Measurements from ENCODE around the gene PFKFB3. TPM values are rescaled to one million over a fixed set of nuclear protein-coding genes. Genes with fewer than 3 reads are reported as not detected.
"Not testable (repeated sequence)": the region's sequence is repeated elsewhere in the genome, so short reads cannot be mapped to it uniquely, and the experiment has no call there.

Gene PFKFB3
- total RNA-seq, 2 donors from 2014 or later, result 157 to 310 TPM

GRCh38 chr10:6280291-6280690 lies 77.6 kb downstream of the PFKFB3 start:
- Mint-ChIP-seq H3K9me3 (no peaks in the 10 kb centered on the region), H3K4me3 (no peak overlapping the region), H3K27ac (peak overlapping the region; percentile 55), H3K27me3 (no peaks in the 10 kb centered on the region), H3K4me1 (peaks cover 16% of the 10 kb centered on the region), H3K36me3 (ENCODE audit: low read depth) (peaks cover 33% of the 10 kb centered on the region)
- ATAC-seq (replicated peaks), result no peak

- no peak for ATAC-seq (replicated peaks)
- Mint-ChIP-seq H3K36me3 (ENCODE audit: low read depth) (peaks cover 23% of the 10 kb centered on the region), H3K4me1 (peaks cover 8% of the 10 kb centered on the region), H3K27me3 (no peaks in the 10 kb centered on the region), H3K4me3 (no peak overlapping the region), H3K27ac (no peak overlapping the region), H3K9me3 (no peaks in the 10 kb centered on the region)
Measured at GRCh38 chr10:6282454-6282958, 79.8 kb downstream of the PFKFB3 start.

- H3K36me3 Mint-ChIP-seq (ENCODE audit: low read depth), result peaks cover 20% of the 10 kb centered on the region
- no peak overlapping the region for H3K4me3 Mint-ChIP-seq
- H3K4me1 Mint-ChIP-seq, result peaks cover 5% of the 10 kb centered on the region
- no peaks in the 10 kb centered on the region for H3K27me3 Mint-ChIP-seq
- no peaks in the 10 kb centered on the region for H3K9me3 Mint-ChIP-seq
- no peak for ATAC-seq (replicated peaks)
- no peak overlapping the region for H3K27ac Mint-ChIP-seq
Measured at GRCh38 chr10:6283655-6284054, 80.9 kb downstream of the PFKFB3 start.

GRCh38 chr10:6290621-6291020 lies 87.9 kb downstream of the PFKFB3 start:
- Mint-ChIP-seq H3K4me1 (peaks cover 33% of the 10 kb centered on the region), H3K4me3 (peak overlapping the region; percentile 62), H3K9me3 (peaks cover 10% of the 10 kb centered on the region), H3K27ac (peak overlapping the region; percentile 83)
- ATAC-seq (replicated peaks); H3K27me3 Mint-ChIP-seq; H3K36me3 Mint-ChIP-seq (ENCODE audit: low read depth): not testable (repeated sequence)

- H3K4me1 Mint-ChIP-seq, result peaks cover 53% of the 10 kb centered on the region
- peak overlapping the region; percentile 92 for H3K27ac Mint-ChIP-seq
Measured at GRCh38 chr10:6292741-6293151, 90.0 kb downstream of the PFKFB3 start.

GRCh38 chr10:6296425-6296824 lies 93.7 kb downstream of the PFKFB3 start:
- not testable (repeated sequence) for H3K27me3 Mint-ChIP-seq; ATAC-seq (replicated peaks)
- Mint-ChIP-seq H3K4me3 (peak overlapping the region; percentile 76), H3K9me3 (peaks cover 10% of the 10 kb centered on the region), H3K36me3 (ENCODE audit: low read depth) (peaks cover 51% of the 10 kb centered on the region), H3K4me1 (peaks cover 81% of the 10 kb centered on the region), H3K27ac (peak overlapping the region; percentile 92)

More at GRCh38 chr10:6292741-6293151, 90.0 kb downstream of the PFKFB3 start:
- H3K36me3 Mint-ChIP-seq (ENCODE audit: low read depth), result peaks cover 22% of the 10 kb centered on the region
- no peak for ATAC-seq (replicated peaks)
- H3K4me3 Mint-ChIP-seq, result peak overlapping the region; percentile 62
- no peaks in the 10 kb centered on the region for H3K27me3 Mint-ChIP-seq
- H3K9me3 Mint-ChIP-seq, result peaks cover 10% of the 10 kb centered on the region

- ATAC-seq (replicated peaks), result no peak
- H3K9me3 Mint-ChIP-seq, result peaks cover 10% of the 10 kb centered on the region
- H3K4me3 Mint-ChIP-seq, result peak overlapping the region; percentile 76
- H3K4me1 Mint-ChIP-seq, result peaks cover 77% of the 10 kb centered on the region
- H3K27me3 Mint-ChIP-seq, result no peaks in the 10 kb centered on the region
- H3K36me3 Mint-ChIP-seq (ENCODE audit: low read depth), result peaks cover 51% of the 10 kb centered on the region
- peak overlapping the region; percentile 92 for H3K27ac Mint-ChIP-seq
Measured at GRCh38 chr10:6296828-6297251, 94.1 kb downstream of the PFKFB3 start.

- peak overlapping the region; percentile 76 for H3K4me3 Mint-ChIP-seq
- ATAC-seq (replicated peaks), result no peak
- H3K4me1 Mint-ChIP-seq, result peaks cover 75% of the 10 kb centered on the region
- peak overlapping the region; percentile 92 for H3K27ac Mint-ChIP-seq
- peaks cover 51% of the 10 kb centered on the region for H3K36me3 Mint-ChIP-seq (ENCODE audit: low read depth)
- no peaks in the 10 kb centered on the region for H3K27me3 Mint-ChIP-seq
- peaks cover 10% of the 10 kb centered on the region for H3K9me3 Mint-ChIP-seq
Measured at GRCh38 chr10:6297522-6297921, 94.8 kb downstream of the PFKFB3 start.

- peaks cover 51% of the 10 kb centered on the region for H3K36me3 Mint-ChIP-seq (ENCODE audit: low read depth)
- peaks cover 10% of the 10 kb centered on the region for H3K9me3 Mint-ChIP-seq
- H3K27me3 Mint-ChIP-seq, result no peaks in the 10 kb centered on the region
- peak overlapping the region; percentile 92 for H3K27ac Mint-ChIP-seq
- peaks cover 73% of the 10 kb centered on the region for H3K4me1 Mint-ChIP-seq
- peak overlapping the region; percentile 73 for H3K4me3 Mint-ChIP-seq
- no peak for ATAC-seq (replicated peaks)
Measured at GRCh38 chr10:6297951-6298381, 95.2 kb downstream of the PFKFB3 start.

GRCh38 chr10:6298428-6298827 lies 95.7 kb downstream of the PFKFB3 start:
- ATAC-seq (replicated peaks), result no peak
- Mint-ChIP-seq H3K36me3 (ENCODE audit: low read depth) (peaks cover 51% of the 10 kb centered on the region), H3K4me3 (peak overlapping the region; percentile 73), H3K9me3 (peaks cover 10% of the 10 kb centered on the region), H3K27me3 (no peaks in the 10 kb centered on the region), H3K4me1 (peaks cover 71% of the 10 kb centered on the region), H3K27ac (peak overlapping the region; percentile 92)

- peaks cover 63% of the 10 kb centered on the region for H3K4me1 Mint-ChIP-seq
- H3K4me3 Mint-ChIP-seq, result peak overlapping the region; percentile 73
- ATAC-seq (replicated peaks), result peak; percentile 76
- peaks cover 51% of the 10 kb centered on the region for H3K36me3 Mint-ChIP-seq (ENCODE audit: low read depth)
- peaks cover 3% of the 10 kb centered on the region for H3K9me3 Mint-ChIP-seq
- no peaks in the 10 kb centered on the region for H3K27me3 Mint-ChIP-seq
- peak overlapping the region; percentile 92 for H3K27ac Mint-ChIP-seq
Measured at GRCh38 chr10:6299234-6299633, 96.5 kb downstream of the PFKFB3 start.

- peak overlapping the region; percentile 92 for H3K27ac Mint-ChIP-seq
- H3K9me3 Mint-ChIP-seq, result peaks cover 3% of the 10 kb centered on the region
- H3K27me3 Mint-ChIP-seq, result no peaks in the 10 kb centered on the region
- ATAC-seq (replicated peaks), result peak; percentile 1
- H3K4me3 Mint-ChIP-seq, result peak overlapping the region; percentile 73
- H3K36me3 Mint-ChIP-seq (ENCODE audit: low read depth), result peaks cover 48% of the 10 kb centered on the region
- peaks cover 58% of the 10 kb centered on the region for H3K4me1 Mint-ChIP-seq
Measured at GRCh38 chr10:6299743-6300105, 97.0 kb downstream of the PFKFB3 start.

- Mint-ChIP-seq H3K36me3 (ENCODE audit: low read depth) (peaks cover 46% of the 10 kb centered on the region), H3K27me3 (no peaks in the 10 kb centered on the region), H3K9me3 (no peaks in the 10 kb centered on the region), H3K4me1 (peaks cover 55% of the 10 kb centered on the region), H3K27ac (peak overlapping the region; percentile 92), H3K4me3 (peak overlapping the region; percentile 73)
- peak; percentile 65 for ATAC-seq (replicated peaks)
Measured at GRCh38 chr10:6300106-6300783, 97.5 kb downstream of the PFKFB3 start.

- Mint-ChIP-seq H3K4me1 (peaks cover 49% of the 10 kb centered on the region), H3K4me3 (peak overlapping the region; percentile 73), H3K27ac (peak overlapping the region; percentile 92), H3K36me3 (ENCODE audit: low read depth) (peaks cover 48% of the 10 kb centered on the region), H3K9me3 (no peaks in the 10 kb centered on the region), H3K27me3 (no peaks in the 10 kb centered on the region)
- ATAC-seq (replicated peaks), result no peak
Measured at GRCh38 chr10:6300784-6301460, 98.2 kb downstream of the PFKFB3 start.
